Suprapubic skin (tissue), 4 donors: ENCODE measurements around the gene WDR81.
"Not testable (repeated sequence)": the region's sequence is repeated elsewhere in the genome, so short reads cannot be mapped to it uniquely, and the experiment has no call there.

Experiments used
- EP300 ChIP-seq: sonication (generic); formaldehyde crosslinking; IDR thresholded peaks from one replicate; pipeline ENCODE4 v1.6.1; 2017; ENCODE audit warnings: antibody characterized with exemption
- POLR2A ChIP-seq, 2 donors: fragments of 450-650 bp; IDR thresholded peaks; one replicate each; pipeline ENCODE4 v1.6.1; 2017; ENCODE audit warnings: antibody characterized with exemption in 2 of 2, mild to moderate bottlenecking in 2 of 2, moderate library complexity in 2 of 2
- POLR2AphosphoS5 ChIP-seq, 3 donors: sonication (generic); formaldehyde crosslinking; IDR thresholded peaks; one replicate each; pipeline ENCODE4 v1.6.1; 2017; ENCODE audit warnings: antibody characterized with exemption in 3 of 3
- TF ChIP-seq, protein P1 (sequence below), 2 donors: fragments of 200-600 bp in 1 of 2; fragments of 450-650 bp in 1 of 2; sonication (generic) in 1 of 2; IDR thresholded peaks; one replicate each; pipeline ENCODE4 v1.5.1; 2016 to 2019; ENCODE audit warnings: antibody characterized with exemption in 2 of 2, mild to moderate bottlenecking in 1 of 2, moderate library complexity in 1 of 2

DNA sequence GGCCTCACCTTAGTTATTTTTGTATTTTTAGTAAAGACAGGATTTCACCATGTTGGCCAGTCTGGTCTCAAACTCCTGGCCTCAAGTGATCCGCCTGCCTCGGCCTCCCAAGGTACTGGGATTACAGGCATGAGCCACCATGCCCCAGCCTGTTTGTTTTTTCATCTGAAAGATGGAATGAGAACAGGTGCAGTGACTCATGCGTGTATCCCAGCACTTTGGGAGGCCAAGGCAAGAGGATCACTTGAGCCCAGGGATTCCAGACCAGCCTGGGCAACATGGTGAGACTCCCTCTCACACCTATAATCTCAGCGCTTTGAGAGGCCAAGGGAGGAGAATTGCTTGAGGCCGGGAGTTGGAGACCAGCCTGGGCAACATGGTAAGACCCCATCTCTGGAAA, 24.6 kb upstream of the WDR81 start:
- TF ChIP-seq, protein P1, sequence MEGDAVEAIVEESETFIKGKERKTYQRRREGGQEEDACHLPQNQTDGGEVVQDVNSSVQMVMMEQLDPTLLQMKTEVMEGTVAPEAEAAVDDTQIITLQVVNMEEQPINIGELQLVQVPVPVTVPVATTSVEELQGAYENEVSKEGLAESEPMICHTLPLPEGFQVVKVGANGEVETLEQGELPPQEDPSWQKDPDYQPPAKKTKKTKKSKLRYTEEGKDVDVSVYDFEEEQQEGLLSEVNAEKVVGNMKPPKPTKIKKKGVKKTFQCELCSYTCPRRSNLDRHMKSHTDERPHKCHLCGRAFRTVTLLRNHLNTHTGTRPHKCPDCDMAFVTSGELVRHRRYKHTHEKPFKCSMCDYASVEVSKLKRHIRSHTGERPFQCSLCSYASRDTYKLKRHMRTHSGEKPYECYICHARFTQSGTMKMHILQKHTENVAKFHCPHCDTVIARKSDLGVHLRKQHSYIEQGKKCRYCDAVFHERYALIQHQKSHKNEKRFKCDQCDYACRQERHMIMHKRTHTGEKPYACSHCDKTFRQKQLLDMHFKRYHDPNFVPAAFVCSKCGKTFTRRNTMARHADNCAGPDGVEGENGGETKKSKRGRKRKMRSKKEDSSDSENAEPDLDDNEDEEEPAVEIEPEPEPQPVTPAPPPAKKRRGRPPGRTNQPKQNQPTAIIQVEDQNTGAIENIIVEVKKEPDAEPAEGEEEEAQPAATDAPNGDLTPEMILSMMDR (IDR thresholded peaks at IDR 0.05) = not testable (repeated sequence)
- TF ChIP-seq POLR2AphosphoS5 (IDR thresholded peaks at IDR 0.05); EP300; POLR2A (IDR thresholded peaks at IDR 0.05): not testable (repeated sequence)
